ENCODE data around the gene ZDHHC11. TPM values are rescaled to one million over a fixed set of nuclear protein-coding genes. Genes with fewer than 3 reads are reported as not detected.

The ZDHHC11 gene
- total RNA-seq, 4 donors from 2014 or later, result 2.4 to 5.8 (median 4.8) TPM

- no peak for TF ChIP-seq CTCF (IDR thresholded peaks at IDR 0.05)
- DNase-seq (ENCODE audit: low spot score) (no peak), ATAC-seq (ENCODE audit: low FRiP score) (no peak)
Observed at GRCh38 chr5:878125-878524, 27.3 kb upstream of the ZDHHC11 start.

GRCh38 chr5:876398-877365, 25.9 kb upstream of the ZDHHC11 start:
- DNase-seq (ENCODE audit: low spot score) (no peak), ATAC-seq (ENCODE audit: low FRiP score) (no peak)
- TF ChIP-seq CTCF (IDR thresholded peaks at IDR 0.05), result no peak

- no peak for TF ChIP-seq CTCF (IDR thresholded peaks at IDR 0.05)
- no peak for ATAC-seq (ENCODE audit: low FRiP score)
- DNase-seq (ENCODE audit: low spot score), result no peak
Observed at GRCh38 chr5:875931-876330, 25.1 kb upstream of the ZDHHC11 start.

- TF ChIP-seq CTCF (IDR thresholded peaks at IDR 0.05), result no peak
- DNase-seq (ENCODE audit: low spot score) (no peak), ATAC-seq (ENCODE audit: low FRiP score) (no peak)
Observed at GRCh38 chr5:873328-873727, 22.5 kb upstream of the ZDHHC11 start.

- no peak for TF ChIP-seq CTCF (IDR thresholded peaks at IDR 0.05)
- no peak for ATAC-seq (ENCODE audit: low FRiP score)
- DNase-seq (ENCODE audit: low spot score), result no peak
Observed at GRCh38 chr5:872301-872700, 21.5 kb upstream of the ZDHHC11 start.

GRCh38 chr5:871596-872298, 21.0 kb upstream of the ZDHHC11 start:
- no peak for ATAC-seq (ENCODE audit: low FRiP score)
- no peak for TF ChIP-seq CTCF (IDR thresholded peaks at IDR 0.05)
- no peak for DNase-seq (ENCODE audit: low spot score)
